ENCODE measurements around the gene EXOC1.

DNA sequence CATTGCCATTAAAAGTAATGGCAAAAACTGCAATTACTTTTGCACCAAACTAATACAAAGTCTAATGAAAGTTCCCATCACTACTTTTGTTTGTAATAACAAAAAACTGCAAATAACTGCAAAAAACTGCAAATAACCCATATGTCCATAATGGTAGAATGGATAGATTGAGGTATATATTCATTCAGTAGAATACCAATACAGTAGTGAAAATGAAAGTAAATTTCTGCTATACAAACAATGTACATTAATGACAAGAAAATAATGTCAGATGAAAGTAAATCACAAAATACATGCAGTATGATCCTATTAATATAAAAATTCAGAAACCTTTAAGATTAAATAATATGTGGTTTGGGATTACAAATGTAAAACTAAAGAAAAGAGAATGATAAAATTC lies 54.0 kb downstream of the EXOC1 start:
- TF ChIP-seq, protein P1, sequence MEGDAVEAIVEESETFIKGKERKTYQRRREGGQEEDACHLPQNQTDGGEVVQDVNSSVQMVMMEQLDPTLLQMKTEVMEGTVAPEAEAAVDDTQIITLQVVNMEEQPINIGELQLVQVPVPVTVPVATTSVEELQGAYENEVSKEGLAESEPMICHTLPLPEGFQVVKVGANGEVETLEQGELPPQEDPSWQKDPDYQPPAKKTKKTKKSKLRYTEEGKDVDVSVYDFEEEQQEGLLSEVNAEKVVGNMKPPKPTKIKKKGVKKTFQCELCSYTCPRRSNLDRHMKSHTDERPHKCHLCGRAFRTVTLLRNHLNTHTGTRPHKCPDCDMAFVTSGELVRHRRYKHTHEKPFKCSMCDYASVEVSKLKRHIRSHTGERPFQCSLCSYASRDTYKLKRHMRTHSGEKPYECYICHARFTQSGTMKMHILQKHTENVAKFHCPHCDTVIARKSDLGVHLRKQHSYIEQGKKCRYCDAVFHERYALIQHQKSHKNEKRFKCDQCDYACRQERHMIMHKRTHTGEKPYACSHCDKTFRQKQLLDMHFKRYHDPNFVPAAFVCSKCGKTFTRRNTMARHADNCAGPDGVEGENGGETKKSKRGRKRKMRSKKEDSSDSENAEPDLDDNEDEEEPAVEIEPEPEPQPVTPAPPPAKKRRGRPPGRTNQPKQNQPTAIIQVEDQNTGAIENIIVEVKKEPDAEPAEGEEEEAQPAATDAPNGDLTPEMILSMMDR (IDR thresholded peaks at IDR 0.05; ENCODE audit: low read length): no peak
- no peak for TF ChIP-seq EZH2 (IDR thresholded peaks at IDR 0.05; ENCODE audit: borderline replicate concordance, low read length)

Data from OCI-LY1 (cell line).